Pancreas (tissue), 10 donors: ENCODE results near the gene NUAK1. TPM values are rescaled to one million over a fixed set of nuclear protein-coding genes. Genes with fewer than 3 reads are reported as not detected.

Experiments
- ATAC-seq, 4 donors: fragments of 200-7000 bp; cut with Tn5 transposase; one replicate each; pipeline versions ENCODE4 v1.8.0 to v1.9.1; 2020; ENCODE audit warnings: mild to moderate bottlenecking in 4 of 4, moderate library complexity in 4 of 4
- DNase-seq, 6 donors: peaks; one replicate each; pipeline ENCODE4 v3.0.0-alpha.2; 2020
- FAIRE-seq: peaks from 2 replicates; lab custom pipeline; 2012; peaks lifted over from hg19 to GRCh38; lab: Jason Lieb, UNC
- H3K27ac ChIP-seq, 4 donors: fragments of 200-600 bp; sonication (generic); 1 replicate in 3 of 4; 2 replicates in 1 of 4; pipeline versions ENCODE4 v1.5.0 to v1.8.0; 2020
- H3K27me3 ChIP-seq, 4 donors: fragments of 200-600 bp; one replicate each; pipeline ENCODE4 v1.8.0; 2021
- H3K36me3 ChIP-seq, 3 donors: fragments of 200-600 bp; sonication (generic) in 1 of 3; one replicate each; pipeline versions ENCODE4 v1.5.0 to v1.8.0; 2020 to 2021
- H3K4me1 ChIP-seq, 3 donors: fragments of 200-600 bp; one replicate each; pipeline ENCODE4 v1.8.0; 2021
- H3K4me3 ChIP-seq, 4 donors: fragments of 200-600 bp; sonication (generic) in 2 of 4; one replicate each; pipeline versions ENCODE4 v1.5.0 to v1.8.0; 2020 to 2021
- H3K9me3 ChIP-seq, 4 donors: fragments of 200-600 bp; one replicate each; pipeline ENCODE4 v1.8.0; 2021
- CTCF ChIP-seq, 4 donors: fragments of 200-600 bp; sonication (generic) in 3 of 4; IDR thresholded peaks; one replicate each; pipeline versions ENCODE4 v1.5.0 to v1.8.0; 2021; ENCODE audit warnings: antibody characterized with exemption in 4 of 4
- WGBS, 2 donors: extraction: QIAGEN DNeasy Blood & Tissue Kit; methylation state at CpG; one replicate each; pipeline ENCODE4 v1.1.7; 2013; 5-methylcytosine and 5-hydroxymethylcytosine counted together
- intact Hi-C, 3 donors: fragments of 100-400 bp; cut with DNase I; formaldehyde crosslinking; loops; one replicate each; pipeline versions ENCODE4 v1.11.1 to v1.14.2; 2022
- polyA plus RNA-seq, 2 donors: library from polyadenylated mRNA; stranded (reverse); fragments of 200-250 nt; gene quantifications; one replicate each; pipeline ENCODE4 v1.2.3, GENCODE V29; 2013
- total RNA-seq, 6 donors: library from RNA; stranded (reverse); fragmentation: NEBNext Ultra II Directional in 4 of 6; extraction: Animal tissue kit (Norgen Biotek cat#: 25700) in 4 of 6; gene quantifications; one replicate each; pipeline versions ENCODE4 v1.2.1 to v1.2.4, GENCODE V29; 2021 to 2023
- donor health status: healthy with polysubstance abuse.
- donor health status: DM: no; HTN: no; CAD: no; lungs with moderate emphysema.
- donor health status: DM: no; HTN: no; CAD: no.
- donor health status: control.
- donor health status: control.
- donor health status: Bipolar disorder and iron deficiency.
- donor health status: DM: yes; HTN: yes; CAD: no.
- donor health status: DM: no; HTN: no; CAD: no.
- donor health status: DM: no; HTN: no; CAD: no.
- donor health status: DM: yes; HTN: yes; CAD: no.

Gene NUAK1
- total and polyA plus RNA-seq, 8 donors, result 1.6 to 6.5 (median 2.6) TPM

- Histone ChIP-seq H3K36me3 (no peaks in the 10 kb centered on the region), H3K4me1 (no peaks in the 10 kb centered on the region), H3K9me3 (no peaks in the 10 kb centered on the region), H3K27ac (no peak overlapping the region), H3K27me3 (no peaks in the 10 kb centered on the region), H3K4me3 (no peak overlapping the region)
- 49 to 67% methylated on average over 4 of the region's 4 CpGs for WGBS, 2 donors
- intact Hi-C loops, result no loop called here
- FAIRE-seq (no peak), ATAC-seq (no peak), DNase-seq (no peak)
- TF ChIP-seq CTCF (IDR thresholded peaks at IDR 0.05), result no peak
Observed at GRCh38 chr12:106058256-106059182, 80.2 kb downstream of the NUAK1 start.

GRCh38 chr12:106054049-106054448 lies 84.7 kb downstream of the NUAK1 start:
- DNase-seq (no peak), FAIRE-seq (no peak)
- TF ChIP-seq CTCF (IDR thresholded peaks at IDR 0.05), result no peak

GRCh38 chr12:106051853-106052531 lies 86.8 kb downstream of the NUAK1 start:
- no peak for FAIRE-seq
- WGBS, 2 donors, result 54 to 62% methylated on average over 6 of the region's 6 CpGs

More at GRCh38 chr12:106054049-106054448, 84.7 kb downstream of the NUAK1 start:
- Histone ChIP-seq H3K4me3 (no peak overlapping the region), H3K4me1 (no peaks in the 10 kb centered on the region), H3K9me3 (no peaks in the 10 kb centered on the region), H3K27me3 (no peaks in the 10 kb centered on the region), H3K27ac (no peak overlapping the region), H3K36me3 (no peaks in the 10 kb centered on the region)
- no peak for ATAC-seq
- intact Hi-C loops, result no loop called here

DNA sequence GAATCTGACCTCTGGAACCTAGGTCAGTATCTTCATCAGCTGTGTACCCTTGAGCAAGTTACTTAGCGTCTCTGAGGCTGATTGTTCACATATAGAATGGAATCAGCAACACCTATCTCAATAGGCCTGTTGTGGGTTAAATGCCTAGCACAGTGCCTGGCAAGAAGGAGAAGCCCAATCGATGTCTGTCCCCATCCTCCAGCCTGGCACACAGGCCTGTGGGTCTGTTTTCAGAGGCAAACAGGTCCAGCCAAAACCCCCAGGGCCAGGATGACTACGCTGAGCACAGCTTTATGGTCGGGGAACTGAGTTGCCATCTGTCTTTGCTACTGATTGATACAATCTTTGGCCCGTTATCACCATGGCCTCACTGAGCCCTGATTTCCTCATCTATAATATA lies 89.2 kb downstream of the NUAK1 start:
- no peak for TF ChIP-seq CTCF (IDR thresholded peaks at IDR 0.05)
- Histone ChIP-seq H3K4me1 (no peaks in the 10 kb centered on the region), H3K9me3 (no peaks in the 10 kb centered on the region), H3K4me3 (no peak overlapping the region), H3K36me3 (no peaks in the 10 kb centered on the region), H3K27ac (no peak overlapping the region), H3K27me3 (no peaks in the 10 kb centered on the region)
- no peak for DNase-seq
- intact Hi-C loops, result no loop called here
- no peak for FAIRE-seq
- ATAC-seq, result no peak
- 70 to 77% methylated on average over 5 of the region's 5 CpGs for WGBS, 2 donors

More at GRCh38 chr12:106051853-106052531, 86.8 kb downstream of the NUAK1 start:
- H3K36me3 ChIP-seq, result no peaks in the 10 kb centered on the region
- no peak for TF ChIP-seq CTCF (IDR thresholded peaks at IDR 0.05)
- H3K4me3 ChIP-seq, result no peak overlapping the region
- H3K27ac ChIP-seq, result no peak overlapping the region
- no peaks in the 10 kb centered on the region for H3K9me3 ChIP-seq
- intact Hi-C loops, result no loop called here
- no peaks in the 10 kb centered on the region for H3K4me1 ChIP-seq
- H3K27me3 ChIP-seq, result no peaks in the 10 kb centered on the region
- no peak for ATAC-seq
- DNase-seq, result no peak
